PC-3 (cell line): ENCODE data around the gene TRPV6.

Experiments
- EZH2 ChIP-seq: fragments of 300-600 bp; sonication (generic); IDR thresholded peaks from one replicate; pipeline ENCODE4 v1.6.1; 2017; ENCODE audit warnings: antibody characterized with exemption, mild to moderate bottlenecking, low read length; ENCODE audit not compliant: unreplicated experiment
- EZH2phosphoT487 ChIP-seq: fragments of 300-600 bp; sonication (generic); IDR thresholded peaks from 2 replicates; pipeline ENCODE4 v1.6.1; 2018; ENCODE audit warnings: mild to moderate bottlenecking, antibody characterized with exemption, low read length, borderline replicate concordance
- TF ChIP-seq, protein P1 (sequence below): fragments of 300-600 bp; sonication (generic); conservative IDR thresholded peaks from 2 replicates; pipeline ENCODE4 v1.5.1; 2017; ENCODE audit warnings: antibody characterized with exemption, low read depth, mild to moderate bottlenecking, low read length

DNA sequence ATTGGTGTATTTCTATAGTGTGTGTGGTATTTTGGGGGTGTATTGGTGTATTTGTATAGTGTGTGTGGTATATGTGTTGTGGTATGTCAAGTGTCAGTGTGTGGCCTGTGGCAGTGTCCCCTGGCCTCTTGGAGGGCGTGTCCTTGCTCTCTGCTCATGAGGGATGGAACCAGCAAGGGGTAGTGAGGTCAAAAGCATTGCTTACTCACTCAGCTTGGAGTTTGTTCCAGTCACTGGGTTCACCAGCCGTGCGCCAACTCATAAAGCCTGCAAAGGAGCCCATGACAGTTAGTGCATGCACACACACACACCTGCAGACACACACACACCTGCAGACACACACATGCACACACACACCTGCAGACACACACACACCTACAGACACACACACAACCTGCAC lies 4.3 kb upstream of the TRPV6 start:
- TF ChIP-seq, protein P1, sequence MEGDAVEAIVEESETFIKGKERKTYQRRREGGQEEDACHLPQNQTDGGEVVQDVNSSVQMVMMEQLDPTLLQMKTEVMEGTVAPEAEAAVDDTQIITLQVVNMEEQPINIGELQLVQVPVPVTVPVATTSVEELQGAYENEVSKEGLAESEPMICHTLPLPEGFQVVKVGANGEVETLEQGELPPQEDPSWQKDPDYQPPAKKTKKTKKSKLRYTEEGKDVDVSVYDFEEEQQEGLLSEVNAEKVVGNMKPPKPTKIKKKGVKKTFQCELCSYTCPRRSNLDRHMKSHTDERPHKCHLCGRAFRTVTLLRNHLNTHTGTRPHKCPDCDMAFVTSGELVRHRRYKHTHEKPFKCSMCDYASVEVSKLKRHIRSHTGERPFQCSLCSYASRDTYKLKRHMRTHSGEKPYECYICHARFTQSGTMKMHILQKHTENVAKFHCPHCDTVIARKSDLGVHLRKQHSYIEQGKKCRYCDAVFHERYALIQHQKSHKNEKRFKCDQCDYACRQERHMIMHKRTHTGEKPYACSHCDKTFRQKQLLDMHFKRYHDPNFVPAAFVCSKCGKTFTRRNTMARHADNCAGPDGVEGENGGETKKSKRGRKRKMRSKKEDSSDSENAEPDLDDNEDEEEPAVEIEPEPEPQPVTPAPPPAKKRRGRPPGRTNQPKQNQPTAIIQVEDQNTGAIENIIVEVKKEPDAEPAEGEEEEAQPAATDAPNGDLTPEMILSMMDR: no peak
- TF ChIP-seq EZH2 (no peak), EZH2phosphoT487 (no peak)
